Activated naive CD8-positive, alpha-beta T cell treated with anti-CD3 and anti-CD28 coated beads, Interleukin-2, amount 50 U/mL, for 16 hours (primary cell): ENCODE data around the gene CD58.

Experiments
- DNase-seq: peaks from one replicate; pipeline ENCODE4 v3.0.0-alpha.2; 2020; ENCODE audit warnings: low read depth, low spot score

The CD58 gene

DNA sequence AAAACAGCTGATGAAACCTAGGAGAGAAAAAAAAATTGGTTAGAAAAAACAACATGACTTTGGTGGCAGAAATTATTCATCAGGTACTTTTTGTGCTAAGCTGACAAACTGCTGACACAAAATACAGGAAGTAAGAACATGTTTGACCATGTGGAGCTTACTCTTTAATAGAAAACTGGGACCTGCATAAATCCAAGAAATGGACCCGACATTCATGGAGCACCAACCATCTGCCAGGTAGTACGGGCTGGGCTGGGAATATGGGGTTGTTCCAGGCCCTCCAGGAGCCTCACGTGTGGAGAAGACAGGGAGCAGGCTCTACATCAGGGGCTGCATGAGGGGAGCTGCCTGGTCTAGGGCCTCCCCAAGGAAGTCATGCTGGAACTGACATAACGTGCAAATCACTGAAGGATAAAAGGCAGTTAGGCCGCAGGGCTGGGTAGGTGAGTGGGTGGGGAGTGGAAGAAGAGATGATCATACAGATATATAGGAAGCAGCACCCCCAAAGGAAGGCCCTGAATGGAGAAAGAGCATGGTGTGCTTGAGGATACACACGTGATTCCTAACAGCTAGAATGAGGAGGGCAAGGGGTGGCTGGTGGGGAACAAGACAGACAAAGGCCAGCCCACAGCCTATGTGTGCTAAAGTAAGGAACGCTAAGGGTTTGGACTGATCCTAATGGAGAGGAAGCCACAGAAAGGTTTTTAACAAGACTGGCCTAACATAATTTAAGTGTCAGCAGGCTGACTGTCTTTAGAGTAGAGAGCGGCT is 26.1 kb downstream of the CD58 start:
- no peak for DNase-seq

DNA sequence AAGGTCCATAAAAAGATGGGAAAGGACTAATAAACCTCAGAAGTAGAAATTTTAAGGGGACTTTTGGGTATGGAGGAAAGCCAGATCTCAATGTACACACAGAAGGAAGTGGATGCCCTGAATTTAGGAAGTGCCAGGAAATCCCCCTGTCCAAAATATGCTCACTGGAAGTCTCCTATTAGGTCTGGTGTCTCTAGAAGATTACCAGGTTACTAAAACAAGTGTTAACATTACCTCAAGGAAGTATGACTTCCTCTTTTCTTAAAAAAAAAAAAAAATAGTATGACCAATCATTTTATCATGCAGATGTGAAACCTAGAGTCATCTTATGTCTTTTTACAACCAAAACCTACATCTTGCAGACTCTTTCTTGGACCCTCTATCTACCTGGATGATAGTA is 30.7 kb downstream of the CD58 start:
- DNase-seq = no peak

DNA sequence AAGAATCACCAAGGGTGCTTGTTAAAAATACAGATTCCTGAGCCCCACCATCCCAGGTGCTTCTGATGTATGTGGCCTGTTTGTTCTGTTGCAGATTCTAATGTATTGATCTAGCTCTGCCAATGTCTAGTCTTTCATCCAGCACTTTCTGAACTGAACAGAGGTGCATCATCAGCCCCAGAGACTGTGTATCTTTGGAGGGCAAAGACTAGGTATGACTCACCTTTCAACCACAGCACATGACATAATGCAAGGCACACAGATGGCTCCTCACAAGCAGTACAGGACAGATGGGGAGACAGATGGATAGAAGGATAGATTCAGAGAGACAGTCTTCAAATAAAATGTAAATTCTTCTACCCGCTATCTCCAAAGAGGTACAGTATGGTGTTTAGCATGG is 32.3 kb downstream of the CD58 start:
- no peak for DNase-seq

DNA sequence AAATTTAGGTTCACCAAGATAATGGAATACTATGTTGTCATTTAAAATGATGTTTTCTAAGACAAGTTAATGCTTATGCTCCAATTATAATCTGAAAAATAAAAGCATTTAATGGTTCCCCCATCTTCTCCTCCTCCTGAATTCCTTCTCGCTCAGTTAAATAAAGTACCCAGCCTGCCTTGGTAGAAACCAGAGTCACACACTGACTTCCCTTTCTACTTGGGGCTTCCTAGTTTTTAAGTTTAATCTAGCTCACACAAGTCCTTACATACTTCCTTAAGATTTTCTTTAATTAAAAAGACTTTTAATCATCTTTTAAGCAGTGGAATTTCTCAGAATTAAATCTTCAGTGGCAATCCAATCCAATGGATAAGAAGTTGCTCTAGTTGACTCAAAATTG is 32.9 kb downstream of the CD58 start:
- no peak for DNase-seq

DNA sequence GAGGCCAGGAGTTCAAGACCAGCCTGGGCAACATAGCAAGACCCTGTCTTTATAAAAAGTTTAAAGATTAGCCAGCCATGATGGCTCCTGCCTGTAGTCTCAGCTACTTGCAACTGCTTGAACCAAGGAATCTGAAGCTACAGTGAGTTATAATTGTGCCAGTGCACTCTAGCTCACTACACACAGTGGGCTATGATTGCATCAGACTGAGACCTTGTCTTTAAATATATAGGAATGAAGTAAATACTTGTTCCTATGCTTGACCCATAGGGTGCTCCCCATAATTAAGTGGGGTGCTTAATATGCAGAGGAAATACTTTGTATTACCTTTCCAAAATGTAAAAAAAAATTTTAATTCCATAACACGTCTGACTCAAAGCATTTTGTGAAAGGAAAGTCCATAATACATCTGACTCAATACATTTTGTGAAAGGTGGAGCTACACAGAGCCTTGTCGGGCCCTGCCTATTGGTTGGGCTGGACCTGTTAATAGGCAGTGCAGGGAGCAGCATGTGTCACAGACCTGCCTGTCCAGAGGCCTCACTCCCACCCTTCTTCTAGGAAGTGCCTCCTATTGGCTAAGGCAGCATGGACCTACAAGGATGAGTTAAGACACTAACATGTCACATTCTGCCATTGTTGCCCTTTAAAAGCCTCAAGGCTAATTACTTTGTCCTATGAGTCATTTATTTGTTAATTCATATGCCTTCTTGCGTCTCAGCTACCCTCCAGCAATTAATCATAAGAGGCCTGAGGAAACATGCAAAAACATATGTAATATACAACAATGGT is 33.6 kb downstream of the CD58 start:
- DNase-seq = no peak

DNA sequence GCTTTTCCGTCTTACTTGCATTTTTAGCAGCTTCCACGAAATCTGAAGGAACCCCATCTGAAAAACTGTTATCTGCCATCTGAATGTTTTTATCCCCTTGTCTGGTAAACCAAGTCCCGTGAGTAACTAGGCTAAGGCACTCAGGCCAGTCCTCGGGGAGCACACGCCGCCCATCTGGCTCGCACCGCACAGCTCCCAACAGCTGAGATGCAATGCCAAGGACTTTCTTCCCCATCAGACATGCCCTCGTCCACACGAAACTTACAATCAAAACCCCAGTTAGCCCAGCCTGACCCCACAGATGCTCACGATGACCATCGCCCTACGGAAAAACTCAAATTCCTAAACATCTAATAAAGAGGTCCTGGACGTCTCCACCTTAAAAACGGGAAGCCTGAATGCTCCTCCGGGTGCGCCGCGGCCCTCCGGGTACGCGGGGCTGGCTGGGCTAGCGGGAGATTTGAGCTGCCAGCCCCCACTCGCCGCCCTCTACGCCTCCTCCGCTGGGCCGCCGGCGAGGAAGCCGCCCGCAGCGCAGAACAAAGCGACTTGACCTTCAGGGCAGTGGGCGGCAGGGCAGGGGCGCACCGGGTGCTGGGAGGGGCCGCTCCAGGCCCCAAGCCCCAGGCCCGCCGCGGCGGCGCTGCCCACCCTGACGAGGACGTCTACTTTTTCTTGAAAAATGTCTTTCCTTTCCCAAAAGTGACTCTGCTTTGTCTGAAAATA is 36.6 kb downstream of the CD58 start:
- no peak for DNase-seq

DNA sequence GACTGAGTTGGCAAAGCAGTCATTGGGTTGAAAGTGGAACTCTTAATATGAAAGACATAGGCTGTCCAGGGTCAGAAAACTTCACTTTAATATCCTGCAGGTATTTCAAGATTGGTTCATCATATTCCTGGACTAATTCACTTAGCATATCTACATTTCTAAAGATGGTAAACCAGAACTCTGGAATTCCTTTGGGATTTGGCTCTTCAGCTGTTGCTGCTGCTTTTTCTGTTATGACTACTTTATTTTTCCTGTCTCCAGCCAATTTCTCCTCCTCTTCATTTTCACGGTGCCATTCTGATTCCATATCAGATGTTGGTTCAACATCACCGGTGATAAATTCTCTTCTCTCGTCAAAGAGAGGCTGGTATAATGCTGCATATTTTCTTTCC is 37.4 kb downstream of the CD58 start:
- no peak for DNase-seq

DNA sequence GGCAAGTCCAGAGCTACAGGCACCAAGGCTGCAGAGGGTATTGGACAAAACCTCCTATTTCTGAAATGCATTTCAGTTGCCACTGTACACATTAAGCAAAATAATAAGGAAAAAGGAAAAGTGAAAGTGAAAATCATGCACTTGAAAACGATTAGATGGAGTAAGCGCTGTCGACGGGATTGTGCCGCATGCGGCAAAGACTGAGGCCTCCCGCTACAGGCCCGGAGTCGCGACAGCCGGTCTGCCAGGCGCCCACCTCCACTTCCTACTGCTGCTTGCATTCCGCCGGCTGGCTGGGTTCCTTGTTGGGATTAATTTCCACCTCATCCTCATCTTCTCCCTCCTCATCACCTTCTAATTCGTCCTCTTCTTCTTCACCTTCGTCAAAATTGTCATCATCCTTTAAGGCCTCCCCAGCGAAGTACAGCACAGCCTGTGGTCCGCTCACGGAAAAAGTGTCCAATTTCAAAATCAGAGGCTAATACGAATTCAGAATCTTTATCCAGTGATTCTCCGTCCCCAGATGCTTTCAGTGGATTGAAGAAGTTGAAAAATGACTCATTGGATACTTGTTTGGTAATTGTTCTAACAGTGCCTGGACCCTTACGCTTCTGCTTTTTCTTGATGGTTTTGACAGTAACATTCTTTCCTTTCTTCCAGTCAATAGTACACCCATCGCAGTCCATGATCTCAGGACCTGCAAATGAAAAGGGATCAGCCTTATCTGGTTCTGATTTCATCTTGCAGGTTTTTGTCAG is 38.0 kb downstream of the CD58 start:
- DNase-seq = no peak

DNA sequence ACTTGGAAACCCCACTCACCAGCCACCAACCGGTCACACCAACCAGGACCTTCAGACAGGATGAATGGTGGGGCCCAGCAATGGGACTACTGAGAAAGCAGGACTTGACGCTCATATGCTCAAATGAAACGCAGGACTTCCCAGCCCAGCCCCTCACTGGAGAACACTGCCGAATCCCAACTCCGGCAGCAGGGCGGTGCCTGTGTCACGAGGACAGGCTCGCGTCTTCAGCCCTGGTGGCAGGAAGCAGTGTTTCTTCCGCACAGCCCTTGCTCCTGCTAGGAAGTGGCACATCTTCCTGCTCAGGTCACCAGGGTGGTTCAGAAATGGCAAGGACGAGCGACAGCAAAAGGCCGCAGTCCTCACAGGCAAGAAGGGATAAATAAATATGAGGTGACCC is 38.9 kb downstream of the CD58 start:
- no peak for DNase-seq

DNA sequence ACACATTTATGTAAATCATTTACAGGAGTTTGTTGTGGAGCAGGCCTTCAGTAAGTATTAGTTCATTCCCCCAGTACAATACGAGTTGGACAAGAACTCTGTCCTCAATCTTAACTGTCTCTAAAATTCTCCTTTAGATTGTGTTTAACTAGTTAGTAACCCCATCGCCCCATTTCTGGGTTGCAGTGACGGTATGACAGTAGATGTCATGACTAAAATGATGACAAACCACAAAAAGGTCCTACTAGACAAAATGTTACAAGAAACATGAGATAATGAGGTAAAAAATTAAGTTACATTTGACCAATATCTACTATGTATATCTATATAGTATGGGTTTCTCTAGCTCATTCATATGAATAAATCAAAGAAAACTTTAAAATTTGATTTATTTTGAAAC is 41.1 kb downstream of the CD58 start:
- no peak for DNase-seq

DNA sequence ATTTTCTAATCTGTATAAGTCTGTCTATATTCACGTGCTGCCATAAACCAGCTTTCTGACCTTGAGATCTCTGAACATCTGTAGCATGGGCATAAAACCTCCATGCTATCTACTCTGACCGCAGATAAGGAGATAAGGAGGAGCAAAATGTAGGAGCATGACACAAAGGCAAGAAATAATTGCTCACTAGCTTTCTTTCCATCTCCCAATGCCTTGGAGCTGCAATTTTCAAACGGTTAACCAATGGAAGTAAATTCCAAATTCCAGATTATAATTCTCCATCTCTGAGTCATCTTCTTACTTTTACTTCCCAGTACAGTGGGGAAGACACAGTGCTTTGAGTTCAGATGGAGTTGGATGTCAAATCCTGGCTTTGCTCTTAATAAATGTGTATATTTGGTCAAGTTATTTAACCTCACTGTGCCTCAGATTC is 41.6 kb downstream of the CD58 start:
- no peak for DNase-seq

DNA sequence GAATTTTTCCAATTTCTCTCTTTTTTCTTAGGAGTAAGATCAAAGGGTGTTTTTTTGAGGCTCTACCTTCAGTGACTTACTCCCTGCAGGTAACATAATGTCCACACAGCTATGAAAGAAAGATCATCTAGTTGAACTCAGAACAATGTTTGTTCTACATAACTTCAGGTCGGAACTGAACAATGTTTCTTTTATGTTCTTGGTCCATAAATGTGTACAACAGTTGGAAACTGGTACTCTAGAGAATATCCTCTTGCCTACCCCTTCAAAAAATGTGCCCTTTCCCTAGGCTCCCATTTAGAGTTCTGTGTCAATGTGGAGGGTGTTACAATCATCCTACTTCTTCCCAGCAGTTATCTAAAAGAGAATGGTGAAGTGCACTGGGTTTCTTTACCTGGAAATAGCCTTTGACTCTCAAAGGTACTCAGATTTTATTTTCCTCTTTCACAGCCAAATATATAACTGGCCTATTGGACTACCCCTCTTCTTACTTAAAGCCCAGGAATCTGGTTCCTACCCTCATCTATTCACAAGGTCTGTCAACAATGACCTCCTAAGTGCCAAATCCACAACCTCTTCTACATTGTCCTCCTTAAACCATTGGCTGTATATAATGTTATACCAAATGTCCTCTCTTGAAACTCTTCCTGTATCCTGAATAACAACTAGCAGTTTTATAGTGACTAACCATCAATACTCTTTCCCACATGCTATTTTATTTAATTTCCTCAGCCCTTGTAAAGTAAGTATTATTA is 42.3 kb downstream of the CD58 start:
- no peak for DNase-seq

DNA sequence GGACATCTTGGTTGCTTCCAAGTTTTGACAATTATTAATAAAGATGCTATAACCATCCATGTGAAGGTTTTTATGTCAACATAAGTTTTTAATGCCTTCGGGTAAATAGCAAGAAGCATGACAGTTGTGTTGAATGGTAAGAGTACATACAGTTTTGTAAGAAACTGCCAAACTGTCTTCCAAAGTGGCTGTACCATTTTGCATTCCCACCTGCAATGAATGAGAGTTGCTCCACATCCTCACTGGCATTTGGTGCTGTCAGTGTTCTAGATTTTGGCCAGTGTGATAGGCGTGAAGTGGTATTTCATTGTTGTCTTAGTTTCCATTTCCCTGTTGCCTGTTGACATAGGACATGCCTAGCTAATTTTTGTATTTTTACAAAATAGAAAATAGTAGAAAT is 45.4 kb downstream of the CD58 start:
- no peak for DNase-seq

DNA sequence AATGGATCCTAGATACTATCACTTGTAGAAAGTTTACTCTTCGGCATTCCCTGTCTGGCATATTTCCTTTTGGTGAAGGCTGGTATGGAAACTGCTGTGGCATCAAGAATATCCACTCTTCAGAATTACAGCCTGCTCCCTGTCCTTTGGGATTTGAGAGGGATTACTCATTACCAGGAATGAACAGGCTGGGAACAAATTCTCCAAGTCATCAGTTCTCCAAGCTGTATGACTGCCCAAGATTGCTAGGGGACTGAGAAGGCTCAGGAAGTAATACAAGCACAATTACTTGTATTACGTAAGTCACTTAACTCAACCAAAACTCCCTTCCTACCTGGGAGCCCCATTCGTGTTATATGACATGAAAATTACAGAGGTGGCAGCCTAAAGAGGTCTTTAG is 49.6 kb downstream of the CD58 start:
- no peak for DNase-seq

DNA sequence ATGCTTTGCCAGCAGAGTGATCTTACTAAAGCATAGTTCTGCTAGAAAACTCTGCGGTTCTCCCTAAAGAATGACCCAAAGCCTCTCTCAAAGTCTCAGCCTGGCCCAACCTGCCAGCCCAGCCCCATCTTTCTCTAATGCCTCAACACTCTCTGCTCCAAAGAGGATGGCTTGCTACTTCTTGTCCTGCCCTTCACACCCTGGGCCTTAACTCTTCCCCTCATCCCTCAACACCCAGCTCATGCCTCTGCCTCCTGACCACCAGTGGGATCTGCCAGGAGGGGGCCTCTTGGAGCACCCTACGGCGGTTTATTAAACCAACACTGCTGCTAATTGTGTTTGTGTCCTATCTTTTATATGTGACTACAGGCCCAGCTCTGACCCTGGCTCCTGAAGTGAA is 52.4 kb downstream of the CD58 start:
- no peak for DNase-seq

DNA sequence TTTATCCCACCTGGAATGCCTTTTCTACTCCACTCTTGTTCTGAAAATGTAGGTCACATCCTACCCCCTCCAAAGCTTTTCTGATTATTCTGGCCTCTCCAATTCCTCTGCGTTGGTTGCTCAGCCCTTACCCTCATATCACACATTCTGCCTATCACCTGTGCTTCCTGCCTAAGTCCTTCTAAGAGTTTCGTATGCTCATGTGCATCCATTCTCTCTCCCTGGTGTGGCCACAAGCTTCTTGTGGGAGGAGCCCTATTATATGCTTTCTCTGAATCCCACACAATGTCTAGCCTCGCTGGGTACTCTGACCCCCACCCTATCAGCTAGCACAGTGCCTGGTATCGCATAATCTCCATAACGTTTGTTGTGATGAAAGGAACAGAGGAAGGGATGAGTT is 54.2 kb downstream of the CD58 start:
- DNase-seq = no peak

DNA sequence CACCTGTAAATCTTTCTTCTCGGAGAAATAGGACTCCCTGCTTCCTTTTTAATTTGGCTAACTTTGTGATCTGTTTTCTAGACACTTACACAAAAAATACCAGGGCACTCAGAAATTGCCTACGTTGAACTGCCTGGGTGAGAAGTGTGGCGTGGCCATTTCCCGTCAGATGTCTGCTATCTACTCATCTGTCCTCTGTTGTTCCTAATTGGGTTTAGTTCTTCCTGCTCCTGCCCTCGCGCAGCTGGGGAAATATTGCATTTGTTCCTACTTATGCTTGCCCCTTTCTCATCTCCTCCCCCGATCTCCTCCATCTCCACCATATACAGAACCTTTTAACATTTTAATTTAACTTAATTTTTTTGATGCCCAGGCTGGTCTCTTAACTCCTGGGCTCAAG is 55.1 kb downstream of the CD58 start:
- DNase-seq = no peak

DNA sequence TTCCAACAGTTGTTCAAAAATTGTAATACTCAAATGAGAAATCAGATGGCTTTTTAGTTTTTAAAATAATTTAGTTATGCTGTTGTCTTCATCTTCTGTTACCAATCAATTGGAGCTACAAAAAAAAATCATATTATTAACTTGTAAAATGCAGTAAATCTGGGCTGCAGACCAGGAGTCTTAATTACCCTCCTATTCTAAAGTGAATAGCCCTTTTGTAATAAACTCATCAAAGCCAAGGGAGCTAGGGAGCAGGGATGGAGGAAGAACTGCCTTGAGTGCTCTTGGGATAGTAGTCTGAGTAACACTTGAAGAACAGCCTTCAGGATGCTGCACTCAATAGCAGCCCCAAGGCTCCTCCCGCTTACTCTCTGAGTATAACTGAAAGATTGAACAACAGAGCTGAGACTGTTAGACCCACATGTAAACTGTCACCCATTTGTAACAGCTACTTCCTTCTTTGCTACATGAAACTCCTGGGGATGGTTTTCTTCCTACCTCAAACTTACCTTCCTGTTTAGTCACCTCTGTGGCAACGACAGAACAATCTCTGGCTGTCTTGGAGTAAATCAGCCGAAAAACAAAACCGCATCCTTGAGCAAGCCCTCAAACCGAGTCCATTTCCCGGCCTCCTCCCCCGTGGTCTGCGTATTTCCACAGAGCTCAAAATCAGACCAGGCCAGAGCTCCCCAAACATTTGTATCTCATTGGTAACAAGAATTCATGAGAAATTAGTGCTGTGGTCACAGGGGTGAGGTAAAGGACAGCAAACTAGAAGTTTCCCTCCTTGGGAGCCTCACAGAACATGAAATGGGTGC is 55.9 kb downstream of the CD58 start:
- DNase-seq = no peak

DNA sequence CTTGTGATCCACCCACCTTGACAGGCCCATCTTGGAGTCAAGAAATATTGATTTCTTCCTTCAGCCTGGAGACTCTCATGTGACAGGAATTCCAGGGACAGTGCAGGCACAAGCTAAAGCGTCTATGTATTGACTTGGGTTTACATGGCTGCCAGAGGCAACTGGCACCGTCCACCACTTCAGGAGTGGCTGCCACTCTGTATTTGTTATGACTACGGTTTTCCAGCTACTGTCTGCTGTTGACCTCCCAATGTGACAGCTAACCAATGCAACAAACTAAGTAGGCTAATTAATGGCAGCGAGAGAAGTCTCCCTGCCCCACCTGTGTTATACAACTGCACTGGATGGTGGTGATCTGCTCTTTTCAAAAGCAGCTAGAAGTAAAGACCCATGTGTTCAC is 56.9 kb downstream of the CD58 start:
- no peak for DNase-seq

DNA sequence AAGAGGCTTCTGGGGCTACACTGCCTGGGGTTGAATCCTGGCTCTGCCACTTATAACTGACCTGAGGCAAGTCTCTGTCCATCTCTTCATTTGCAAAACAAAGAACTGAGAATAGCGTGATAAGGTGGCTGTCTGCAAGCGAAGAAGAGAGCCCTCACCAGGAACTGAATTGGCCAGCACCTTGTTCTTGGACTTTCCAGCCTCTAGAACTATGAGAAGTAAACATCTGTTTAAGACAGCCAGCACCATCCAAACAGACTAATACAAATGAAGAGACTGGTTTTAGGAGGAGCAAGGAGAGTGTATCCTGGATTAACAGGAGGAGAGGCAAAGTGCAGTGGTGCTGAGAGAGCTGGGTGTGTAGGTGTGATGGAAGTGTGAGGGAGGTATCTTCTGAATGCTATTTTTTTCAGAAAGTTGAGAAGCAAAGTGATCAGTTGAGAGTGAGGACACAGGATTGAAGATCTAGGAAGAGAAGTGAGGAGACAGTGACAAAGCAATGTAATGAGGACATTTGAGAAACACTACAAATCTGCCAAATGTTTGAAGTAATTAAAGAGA is 59.3 kb downstream of the CD58 start:
- DNase-seq = no peak
